Ectodermal cell (in vitro differentiated cells): ENCODE measurements around the gene SYDE1. TPM values are rescaled to one million over a fixed set of nuclear protein-coding genes. Genes with fewer than 3 reads are reported as not detected.
A peak's percentile ranks its signal among the peaks of the same experiment; 100 is the strongest.
"Not testable (repeated sequence)": the region's sequence is repeated elsewhere in the genome, so short reads cannot be mapped to it uniquely, and the experiment has no call there.

Experiments
- H3K27ac ChIP-seq: 2 replicates; pipeline ENCODE4 v1.7.0; 2013; ENCODE audit warnings: mild to moderate bottlenecking, low read depth, low read length; ENCODE audit not compliant: insufficient read depth, poor library complexity, severe bottlenecking
- H3K27me3 ChIP-seq: 2 replicates; pipeline ENCODE4 v1.7.0; 2013; ENCODE audit warnings: mild to moderate bottlenecking, low read length; ENCODE audit not compliant: insufficient read depth, control insufficient read depth, poor library complexity, severe bottlenecking
- H3K36me3 ChIP-seq: one replicate; pipeline ENCODE4 v1.7.0; 2013; ENCODE audit warnings: low read length; ENCODE audit not compliant: control insufficient read depth, insufficient read depth
- H3K4me1 ChIP-seq: one replicate; pipeline ENCODE4 v1.7.0; 2013; ENCODE audit warnings: low read length; ENCODE audit not compliant: control insufficient read depth, insufficient read depth
- H3K4me3 ChIP-seq: 2 replicates; pipeline ENCODE4 v1.7.0; 2013; ENCODE audit warnings: low read depth, low read length, control low read depth; ENCODE audit not compliant: insufficient read depth
- H3K9me3 ChIP-seq: 2 replicates; pipeline ENCODE4 v1.7.0; 2013; ENCODE audit warnings: mild to moderate bottlenecking, low read length, moderate library complexity; ENCODE audit not compliant: control insufficient read depth
- WGBS, 2 experiments: methylation state at CpG; one replicate each; pipeline ENCODE4 v1.1.7; 2013; ENCODE audit warnings: missing lambda C conversion rate in 2 of 2; 5-methylcytosine and 5-hydroxymethylcytosine counted together
- polyA plus RNA-seq, 4 experiments: library from polyadenylated mRNA; stranded (reverse); fragments of 50-300 nt; gene quantifications; one replicate each; pipeline ENCODE4 v1.2.3, GENCODE V29; 2013

Gene SYDE1, protein sequence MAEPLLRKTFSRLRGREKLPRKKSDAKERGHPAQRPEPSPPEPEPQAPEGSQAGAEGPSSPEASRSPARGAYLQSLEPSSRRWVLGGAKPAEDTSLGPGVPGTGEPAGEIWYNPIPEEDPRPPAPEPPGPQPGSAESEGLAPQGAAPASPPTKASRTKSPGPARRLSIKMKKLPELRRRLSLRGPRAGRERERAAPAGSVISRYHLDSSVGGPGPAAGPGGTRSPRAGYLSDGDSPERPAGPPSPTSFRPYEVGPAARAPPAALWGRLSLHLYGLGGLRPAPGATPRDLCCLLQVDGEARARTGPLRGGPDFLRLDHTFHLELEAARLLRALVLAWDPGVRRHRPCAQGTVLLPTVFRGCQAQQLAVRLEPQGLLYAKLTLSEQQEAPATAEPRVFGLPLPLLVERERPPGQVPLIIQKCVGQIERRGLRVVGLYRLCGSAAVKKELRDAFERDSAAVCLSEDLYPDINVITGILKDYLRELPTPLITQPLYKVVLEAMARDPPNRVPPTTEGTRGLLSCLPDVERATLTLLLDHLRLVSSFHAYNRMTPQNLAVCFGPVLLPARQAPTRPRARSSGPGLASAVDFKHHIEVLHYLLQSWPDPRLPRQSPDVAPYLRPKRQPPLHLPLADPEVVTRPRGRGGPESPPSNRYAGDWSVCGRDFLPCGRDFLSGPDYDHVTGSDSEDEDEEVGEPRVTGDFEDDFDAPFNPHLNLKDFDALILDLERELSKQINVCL
- 23.5 TPM for polyA plus RNA-seq (2013, experiment 1 of 4)
- 24.2 TPM for polyA plus RNA-seq (2013, experiment 2 of 4)
- 25.3 TPM for polyA plus RNA-seq (2013, experiment 3 of 4)
- polyA plus RNA-seq (2013, experiment 4 of 4), result 20.6 TPM

DNA sequence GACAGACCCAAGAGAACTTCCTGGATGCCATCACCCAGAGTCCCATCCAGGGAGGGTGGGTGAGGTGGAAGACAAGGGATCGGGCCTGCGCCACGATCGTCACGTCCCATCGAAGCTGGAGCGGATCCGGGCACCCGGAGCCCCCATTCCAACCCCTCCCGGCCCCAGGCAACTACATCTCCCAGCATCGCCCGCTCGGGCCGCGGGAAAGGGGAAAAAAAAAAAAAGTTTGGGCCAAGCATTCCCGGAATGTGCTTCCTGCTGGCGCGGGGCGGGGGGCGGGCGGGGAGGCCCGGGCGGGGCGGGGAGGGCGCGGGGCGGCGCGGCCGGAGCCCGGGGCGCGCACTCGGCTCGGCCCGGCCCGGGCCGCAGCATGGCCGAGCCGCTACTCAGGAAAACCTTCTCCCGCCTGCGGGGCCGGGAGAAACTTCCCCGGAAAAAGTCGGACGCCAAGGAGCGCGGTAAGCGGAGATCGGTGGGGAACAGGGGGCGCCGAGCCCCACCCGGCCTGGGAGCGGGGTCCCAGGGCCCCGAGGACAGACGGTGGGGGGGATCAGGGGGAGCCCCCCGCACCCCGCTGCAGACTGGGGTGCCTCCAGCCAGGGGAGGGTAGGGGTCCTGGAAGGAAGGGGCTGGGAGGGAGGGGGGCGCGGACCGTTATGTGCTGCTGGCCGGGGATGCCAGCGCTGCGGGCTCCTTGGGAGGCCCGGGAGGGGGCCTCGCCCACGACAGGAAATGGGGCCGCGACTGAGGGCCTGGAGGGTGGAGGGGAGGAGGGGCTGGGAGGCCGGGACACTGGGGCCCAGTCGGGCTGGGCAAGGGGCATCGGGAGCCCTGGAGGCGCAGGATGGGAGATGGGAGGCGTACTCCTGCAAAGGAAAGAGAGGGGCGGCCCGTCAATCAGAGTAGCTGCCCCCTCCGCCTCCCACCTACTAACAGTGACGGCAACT is at the start of gene SYDE1:
TSS of gene SYDE1 (plus strand) at position 341 of the 950 bp plus-strand sequence. CDS start at position 374, 33 bp downstream.
- WGBS, 2 experiments, result 0 to 1% methylated on average over 78 of the region's 78 CpGs
- H3K27ac ChIP-seq, result peak within 1 kb of the TSS; percentile 63

DNA sequence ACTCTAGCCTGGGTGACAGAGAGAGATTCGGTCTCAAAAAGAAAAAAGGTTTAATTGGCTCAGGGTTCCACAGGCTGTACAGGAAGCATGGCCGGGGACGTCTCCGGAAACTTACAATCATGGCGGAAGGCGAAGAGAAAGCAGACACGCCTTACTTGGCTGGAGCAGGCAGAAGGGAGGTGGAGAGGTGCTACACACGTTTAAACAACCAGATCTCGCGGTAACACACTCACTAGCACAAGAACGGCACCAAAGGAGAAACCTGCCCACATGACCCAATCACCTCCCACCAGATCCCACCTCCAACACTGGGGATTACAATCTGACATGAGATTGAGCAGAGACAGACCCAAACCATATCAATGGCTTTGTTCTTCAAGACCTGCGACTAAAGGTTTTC is 45.2 kb upstream of the SYDE1 start:
- no peaks in the 10 kb centered on the region for H3K27me3 ChIP-seq
- H3K4me3 ChIP-seq, result no peak overlapping the region
- WGBS, 2 experiments, result 78% methylated on average over 12 of the region's 12 CpGs
- no peaks in the 10 kb centered on the region for H3K4me1 ChIP-seq
- no peaks in the 10 kb centered on the region for H3K9me3 ChIP-seq
- no peak overlapping the region for H3K27ac ChIP-seq
- no peaks in the 10 kb centered on the region for H3K36me3 ChIP-seq

More for the DNA sequence above, at the start of gene SYDE1:
- Histone ChIP-seq H3K36me3 (peaks cover 26% of the 10 kb centered on the region), H3K4me3 (peak within 1 kb of the TSS; percentile 89), H3K27me3 (no peaks in the 10 kb centered on the region), H3K9me3 (no peaks in the 10 kb centered on the region), H3K4me1 (no peaks in the 10 kb centered on the region)

DNA sequence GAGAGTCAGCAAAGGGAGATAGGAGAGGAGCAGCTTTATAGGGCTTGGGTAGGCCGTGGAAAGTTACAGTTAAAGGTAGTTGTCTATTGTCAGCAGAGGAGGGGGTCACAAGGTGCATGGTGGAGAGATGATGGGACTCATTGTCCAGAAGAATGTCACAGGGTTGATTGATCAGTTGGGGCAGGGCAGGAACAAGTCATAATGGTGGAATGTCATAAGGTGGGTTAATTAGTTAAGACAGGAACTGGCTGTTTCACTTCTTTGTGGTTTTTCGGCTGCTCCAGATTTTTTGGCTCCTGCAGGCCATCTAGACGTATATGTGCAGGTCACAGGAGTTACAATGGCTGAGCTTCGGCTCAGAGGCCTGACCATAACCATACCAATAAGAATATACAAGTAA is 36.8 kb upstream of the SYDE1 start:
- H3K9me3 ChIP-seq, H3K4me1 ChIP-seq, H3K36me3 ChIP-seq, H3K27me3 ChIP-seq, H3K27ac ChIP-seq, H3K4me3 ChIP-seq: not testable (repeated sequence)
- 51 to 57% methylated on average over 4 of the region's 4 CpGs for WGBS, 2 experiments

DNA sequence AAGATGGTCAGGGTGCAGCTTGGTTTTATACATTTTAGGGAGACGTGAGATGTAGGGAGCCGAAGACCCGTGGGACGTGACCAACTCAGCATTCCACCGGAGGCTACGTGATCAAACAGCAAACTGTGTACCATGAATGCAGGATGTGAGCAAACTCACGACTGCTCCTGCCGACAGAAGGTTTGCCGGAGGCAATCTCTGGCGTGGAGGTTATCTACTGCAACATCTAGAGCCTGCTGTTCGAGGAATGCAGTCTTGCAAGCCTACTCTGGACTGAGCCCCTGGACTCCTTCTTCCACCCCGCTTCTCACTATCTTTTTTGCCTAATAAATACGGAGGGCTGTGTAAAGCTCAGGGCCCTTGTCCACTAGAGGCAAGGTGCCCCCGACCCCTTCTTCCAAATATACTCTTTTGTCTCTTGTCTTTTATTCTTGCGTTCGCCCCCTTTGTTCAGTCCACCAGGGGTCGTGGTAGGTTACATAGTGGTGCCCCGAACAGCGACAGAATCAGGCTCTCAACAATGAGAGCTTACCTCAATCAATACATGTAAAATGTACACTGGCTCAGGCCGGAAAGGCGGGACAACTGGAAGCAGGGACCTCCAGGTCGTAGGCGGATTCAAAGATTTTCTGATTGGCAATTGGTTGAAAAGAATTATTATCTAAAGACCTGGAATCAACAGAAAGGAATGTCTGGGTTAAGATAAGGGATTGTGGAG is 34.1 kb upstream of the SYDE1 start:
- 76 to 80% methylated on average over 23 of the region's 23 CpGs for WGBS, 2 experiments
- no peak overlapping the region for H3K4me3 ChIP-seq
- no peaks in the 10 kb centered on the region for H3K4me1 ChIP-seq
- H3K27ac ChIP-seq, result no peak overlapping the region
- no peaks in the 10 kb centered on the region for H3K27me3 ChIP-seq
- H3K9me3 ChIP-seq, result no peaks in the 10 kb centered on the region
- H3K36me3 ChIP-seq, result no peaks in the 10 kb centered on the region

DNA sequence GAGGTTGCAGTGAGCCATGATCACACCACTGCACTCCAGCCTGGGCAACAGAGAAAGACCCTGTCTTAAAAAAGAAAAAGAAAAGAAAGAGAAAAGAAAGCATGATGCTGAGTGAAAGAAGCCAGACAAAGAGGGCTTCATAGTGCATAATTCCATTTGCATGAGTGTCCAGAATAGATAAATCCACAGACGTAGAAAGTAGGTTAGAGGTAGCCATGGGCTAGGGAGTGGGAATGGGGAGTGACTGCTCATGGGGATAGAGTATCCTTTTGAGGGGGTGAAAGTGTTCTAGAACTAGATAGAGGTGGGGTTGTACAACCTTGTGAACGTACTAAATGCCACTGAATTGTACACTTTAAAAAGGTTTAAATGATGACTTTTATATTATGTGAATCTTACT is 32.8 kb upstream of the SYDE1 start:
- Histone ChIP-seq H3K27me3 (no peaks in the 10 kb centered on the region), H3K9me3 (no peaks in the 10 kb centered on the region), H3K4me1 (no peaks in the 10 kb centered on the region), H3K36me3 (no peaks in the 10 kb centered on the region), H3K27ac (no peak overlapping the region), H3K4me3 (no peak overlapping the region)
- WGBS, 2 experiments, result 69 to 73% methylated on average over 2 of the region's 2 CpGs

DNA sequence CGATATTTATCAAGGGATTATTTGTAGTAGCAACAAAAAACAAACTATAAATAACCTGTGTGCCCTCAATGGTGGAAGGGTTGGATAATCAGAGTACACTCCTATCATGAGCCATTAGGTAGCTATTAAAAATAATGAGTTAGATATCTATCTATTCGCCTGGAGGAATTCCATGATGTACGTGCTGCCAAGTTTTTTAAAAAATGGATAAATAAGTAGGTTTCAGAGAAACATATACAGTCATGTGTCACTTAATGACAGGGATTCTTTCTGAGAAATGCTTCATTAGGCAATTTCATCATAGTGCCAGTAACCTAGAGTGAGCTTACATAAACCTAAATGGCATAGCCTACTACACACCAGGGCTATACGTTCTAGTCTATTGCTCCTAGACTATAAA is 31.4 kb upstream of the SYDE1 start:
- Histone ChIP-seq H3K36me3 (no peaks in the 10 kb centered on the region), H3K9me3 (no peaks in the 10 kb centered on the region), H3K27ac (no peak overlapping the region), H3K4me3 (no peak overlapping the region), H3K27me3 (no peaks in the 10 kb centered on the region), H3K4me1 (no peaks in the 10 kb centered on the region)
- WGBS, 2 experiments, result 78 to 79% methylated on average over 3 of the region's 4 CpGs

DNA sequence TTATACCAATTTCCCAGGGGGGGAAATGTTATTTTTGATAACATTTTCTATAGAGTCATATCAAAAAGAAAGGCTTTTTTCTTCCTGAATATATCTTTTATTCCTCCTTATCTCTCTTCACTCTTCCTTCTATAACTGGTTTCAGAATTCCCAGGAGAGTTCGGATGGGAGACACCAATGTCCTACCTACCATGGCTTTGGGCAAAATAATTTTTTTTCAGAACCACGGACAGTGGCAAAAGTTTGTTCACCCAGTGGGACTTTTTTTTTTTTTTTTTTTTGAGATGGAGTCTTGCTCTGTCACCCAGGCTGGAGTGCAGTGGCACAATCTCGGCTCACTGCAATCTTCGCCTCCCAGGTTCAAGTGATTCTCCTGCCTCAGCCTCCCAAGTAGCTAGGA is 27.2 kb upstream of the SYDE1 start:
- not testable (repeated sequence) for H3K4me3 ChIP-seq, H3K27me3 ChIP-seq, H3K9me3 ChIP-seq, H3K36me3 ChIP-seq, H3K4me1 ChIP-seq, H3K27ac ChIP-seq
- WGBS, 2 experiments, result 70 to 73% methylated on average over 4 of the region's 4 CpGs

DNA sequence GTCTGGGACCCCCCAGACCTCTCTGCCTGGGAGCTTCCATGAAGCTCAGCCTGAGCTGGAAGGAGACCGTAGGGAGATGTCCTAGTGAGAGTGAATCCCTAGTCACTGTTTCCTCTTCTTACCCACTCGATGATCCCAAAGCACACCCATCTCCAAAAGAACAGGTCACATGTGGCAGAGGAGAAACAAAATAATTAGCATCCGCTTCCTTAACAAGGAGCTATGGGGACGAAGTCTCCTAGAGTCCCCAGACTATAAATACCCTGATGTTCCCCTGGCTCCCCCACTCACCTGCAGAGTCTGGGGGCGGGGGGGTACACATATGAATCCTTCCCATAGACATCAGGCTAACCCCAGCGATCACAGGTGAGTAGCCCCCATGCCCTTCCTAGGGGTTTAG is 25.3 kb upstream of the SYDE1 start, which contains the start of gene OR1I1:
TSS of gene OR1I1 (plus strand) at position 301 of the 400 bp plus-strand sequence. CDS start 4,855 bp downstream, outside the sequence.
- H3K4me1 ChIP-seq, result no peaks in the 10 kb centered on the region
- H3K36me3 ChIP-seq, result no peaks in the 10 kb centered on the region
- no peak within 1 kb of the TSS for H3K27ac ChIP-seq
- no peak within 1 kb of the TSS for H3K4me3 ChIP-seq
- H3K27me3 ChIP-seq, result peaks cover 10% of the 10 kb centered on the region
- 74 to 79% methylated on average over 6 of the region's 6 CpGs for WGBS, 2 experiments
- H3K9me3 ChIP-seq, result no peaks in the 10 kb centered on the region

DNA sequence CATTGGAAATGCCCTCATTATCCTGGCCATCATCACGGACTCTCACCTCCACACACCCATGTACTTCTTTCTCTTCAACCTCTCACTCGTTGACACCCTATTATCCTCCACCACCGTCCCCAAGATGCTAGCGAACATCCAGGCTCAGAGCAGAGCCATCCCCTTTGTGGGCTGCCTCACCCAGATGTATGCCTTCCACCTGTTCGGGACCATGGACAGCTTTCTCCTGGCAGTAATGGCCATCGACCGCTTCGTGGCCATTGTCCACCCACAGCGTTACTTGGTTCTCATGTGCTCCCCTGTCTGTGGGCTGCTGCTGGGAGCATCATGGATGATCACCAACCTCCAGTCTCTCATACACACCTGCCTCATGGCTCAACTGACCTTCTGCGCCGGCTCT is 20.0 kb upstream of the SYDE1 start:
- H3K27ac ChIP-seq, result no peak overlapping the region
- no peaks in the 10 kb centered on the region for H3K36me3 ChIP-seq
- WGBS, 2 experiments, result 76 to 78% methylated on average over 11 of the region's 11 CpGs

More for the DNA sequence above, 20.0 kb upstream of the SYDE1 start:
- H3K4me3 ChIP-seq, result no peak overlapping the region
- peaks cover 13% of the 10 kb centered on the region for H3K27me3 ChIP-seq
- H3K4me1 ChIP-seq, result no peaks in the 10 kb centered on the region
- H3K9me3 ChIP-seq, result no peaks in the 10 kb centered on the region
